Measurements from ENCODE around the gene SUMF1. TPM values are rescaled to one million over a fixed set of nuclear protein-coding genes. Genes with fewer than 3 reads are reported as not detected.

SUMF1 gene
- total RNA-seq (10 to 100 TPM in 3 of 4 donors, 1 to 10 TPM in 1; 9.6 to 14.4 (median 11.8) TPM), polyA plus RNA-seq (7.8 TPM)
- long read RNA-seq, donor 1, transcript SUMF1-201 (9 exons, 2,159 nt): major isoform, 59 of 64 reads
- long read RNA-seq, donor 1, partial matches to known transcripts: 0 of 64 reads
- long read RNA-seq, donor 1, other reads (novel, unspliced or antisense): 5 of 64 reads
- long read RNA-seq, donor 2, transcript SUMF1-201 (9 exons, 2,159 nt): major isoform, 22 of 25 reads
- long read RNA-seq, donor 2, partial matches to known transcripts: 0 of 25 reads
- long read RNA-seq, donor 2, other reads (novel, unspliced or antisense): 2 of 25 reads
- long read RNA-seq, donor 3, transcript SUMF1-203 (8 exons, 1,128 nt): minor isoform, 9 of 160 reads
- long read RNA-seq, donor 3, transcript SUMF1-202 (8 exons, 1,447 nt): minor isoform, 5 of 160 reads
- long read RNA-seq, donor 3, transcript SUMF1-201 (9 exons, 2,159 nt): major isoform, 135 of 160 reads
- long read RNA-seq, donor 3, partial matches to known transcripts: 3 of 160 reads
- long read RNA-seq, donor 3, other reads (novel, unspliced or antisense): 8 of 160 reads
- long read RNA-seq, donor 4, transcript SUMF1-201 (9 exons, 2,159 nt): major isoform, 10 of 14 reads
- long read RNA-seq, donor 4, partial matches to known transcripts: 0 of 14 reads
- long read RNA-seq, donor 4, other reads (novel, unspliced or antisense): 3 of 14 reads

GRCh38 chr3:4466741-4467521 is at the start of gene SUMF1:
SUMF1 (minus strand) TSS chr3:4467269; CDS start chr3:4467245, 24 bp downstream.
- intact Hi-C loops (cut with DNase I): loop anchor here in 1 of 4 donors (10.0 kb wide), 1 partner anchor 112 kb away; no protein-coding TSS in a partner anchor
- H3K9me3 ChIP-seq (ENCODE audit: control insufficient read depth, low read length): no peaks in the 10 kb centered on the region
- peak within 1 kb of the TSS; percentile 36 for H3K27ac ChIP-seq (ENCODE audit: low read length)
- ATAC-seq (peak; percentile 98 to 99), DNase-seq (peak; percentile 78 to 93 (median 90))
- H3K4me3 ChIP-seq (ENCODE audit: low read length): peak within 1 kb of the TSS; percentile 68
- H3K27me3 ChIP-seq (ENCODE audit: control insufficient read depth, insufficient read depth): no peaks in the 10 kb centered on the region
- WGBS: under 1% methylated on average over 47 of the region's 47 CpGs
- no peaks in the 10 kb centered on the region for H3K4me1 ChIP-seq (ENCODE audit: control insufficient read depth, insufficient read depth, low read length)

- no peaks in the 10 kb centered on the region for H3K9me3 ChIP-seq (ENCODE audit: control insufficient read depth, low read length)
- H3K27me3 ChIP-seq (ENCODE audit: control insufficient read depth, insufficient read depth): no peaks in the 10 kb centered on the region
- intact Hi-C loops (cut with DNase I): no loop called here
- H3K4me1 ChIP-seq (ENCODE audit: control insufficient read depth, insufficient read depth, low read length): peaks cover 11% of the 10 kb centered on the region
- no peak overlapping the region for H3K27ac ChIP-seq (ENCODE audit: low read length)
- DNase-seq (no peak), ATAC-seq (no peak)
- WGBS: 68% methylated on average over 7 of the region's 7 CpGs
- no peak overlapping the region for H3K4me3 ChIP-seq (ENCODE audit: low read length)
These were observed 49.0 kb upstream of the SUMF1 start for GRCh38 chr3:4515916-4516579.

GRCh38 chr3:4514916-4515315 is 47.8 kb upstream of the SUMF1 start:
- 59% methylated on average over 1 of the region's 1 CpG for WGBS
- Histone ChIP-seq H3K4me3 (ENCODE audit: low read length) (no peak overlapping the region), H3K27ac (ENCODE audit: low read length) (no peak overlapping the region), H3K4me1 (ENCODE audit: control insufficient read depth, insufficient read depth, low read length) (peaks cover 8% of the 10 kb centered on the region), H3K27me3 (ENCODE audit: control insufficient read depth, insufficient read depth) (no peaks in the 10 kb centered on the region), H3K9me3 (ENCODE audit: control insufficient read depth, low read length) (no peaks in the 10 kb centered on the region)
- DNase-seq: no peak
- intact Hi-C loops (cut with DNase I): no loop called here
- ATAC-seq: no peak

GRCh38 chr3:4514321-4514720 is 47.3 kb upstream of the SUMF1 start:
- Histone ChIP-seq H3K4me3 (ENCODE audit: low read length) (no peak overlapping the region), H3K9me3 (ENCODE audit: control insufficient read depth, low read length) (no peaks in the 10 kb centered on the region), H3K27ac (ENCODE audit: low read length) (no peak overlapping the region), H3K4me1 (ENCODE audit: control insufficient read depth, insufficient read depth, low read length) (peaks cover 2% of the 10 kb centered on the region), H3K27me3 (ENCODE audit: control insufficient read depth, insufficient read depth) (no peaks in the 10 kb centered on the region)
- WGBS: 81% methylated on average over 5 of the region's 5 CpGs
- DNase-seq: no peak
- intact Hi-C loops (cut with DNase I): no loop called here
- no peak for ATAC-seq

GRCh38 chr3:4512895-4513616 is 46.0 kb upstream of the SUMF1 start:
- intact Hi-C loops (cut with DNase I): no loop called here
- Histone ChIP-seq H3K9me3 (ENCODE audit: control insufficient read depth, low read length) (no peaks in the 10 kb centered on the region), H3K27ac (ENCODE audit: low read length) (peak overlapping the region; percentile 3), H3K4me3 (ENCODE audit: low read length) (no peak overlapping the region), H3K4me1 (ENCODE audit: control insufficient read depth, insufficient read depth, low read length) (peaks cover 2% of the 10 kb centered on the region), H3K27me3 (ENCODE audit: control insufficient read depth, insufficient read depth) (no peaks in the 10 kb centered on the region)
- peak; percentile 79 to 95 for ATAC-seq
- peak; percentile 58 to 67 (median 61) for DNase-seq
- WGBS: 42% methylated on average over 15 of the region's 15 CpGs

GRCh38 chr3:4511491-4512262 is 44.6 kb upstream of the SUMF1 start:
- intact Hi-C loops (cut with DNase I): no loop called here
- H3K27me3 ChIP-seq (ENCODE audit: control insufficient read depth, insufficient read depth): no peaks in the 10 kb centered on the region
- H3K4me1 ChIP-seq (ENCODE audit: control insufficient read depth, insufficient read depth, low read length): peaks cover 2% of the 10 kb centered on the region
- H3K4me3 ChIP-seq (ENCODE audit: low read length): no peak overlapping the region
- ATAC-seq (no peak), DNase-seq (no peak)
- H3K27ac ChIP-seq (ENCODE audit: low read length): no peak overlapping the region
- 84% methylated on average over 7 of the region's 7 CpGs for WGBS
- no peaks in the 10 kb centered on the region for H3K9me3 ChIP-seq (ENCODE audit: control insufficient read depth, low read length)

DNA sequence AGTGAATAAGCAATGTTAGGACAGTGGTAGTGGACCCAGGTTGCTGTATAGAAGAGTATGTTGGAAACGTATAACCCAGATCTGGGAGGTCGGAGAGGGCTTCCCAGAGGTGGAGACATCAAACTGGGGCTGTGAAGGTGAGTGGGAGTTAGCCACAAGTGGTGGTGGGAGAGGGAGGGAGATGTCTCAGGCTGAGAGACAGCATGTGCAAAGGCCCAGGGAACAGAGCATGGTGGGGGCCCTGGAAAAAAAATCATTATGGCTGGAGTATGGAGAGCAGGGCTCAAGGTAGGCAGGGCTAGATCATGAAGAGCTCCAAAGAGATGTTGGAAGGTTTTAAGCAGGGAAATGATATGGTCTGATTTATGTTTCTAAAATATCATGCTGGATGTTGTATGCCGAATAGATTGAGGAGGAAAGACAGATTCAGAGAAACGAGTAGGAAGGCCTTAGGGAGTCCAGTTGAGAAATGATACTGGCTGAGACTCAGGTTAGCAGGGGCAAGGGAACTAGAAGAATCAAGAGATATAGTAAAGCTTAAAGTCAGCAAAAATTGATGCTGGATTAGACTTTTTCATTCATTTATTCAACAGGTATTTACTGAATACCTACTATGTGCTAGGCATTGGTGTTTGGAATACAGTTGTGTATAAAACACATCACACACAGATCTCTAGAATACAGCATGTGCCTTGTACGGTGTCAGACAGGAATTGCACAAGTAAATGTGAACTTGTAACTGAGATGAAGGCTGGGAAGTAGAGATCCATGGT is 43.1 kb upstream of the SUMF1 start:
- DNase-seq: no peak
- intact Hi-C loops (cut with DNase I): loop anchor here in 1 of 4 donors (10.0 kb wide), 1 partner anchor 115 kb away; no protein-coding TSS in a partner anchor
- Histone ChIP-seq H3K27ac (ENCODE audit: low read length) (no peak overlapping the region), H3K9me3 (ENCODE audit: control insufficient read depth, low read length) (no peaks in the 10 kb centered on the region), H3K27me3 (ENCODE audit: control insufficient read depth, insufficient read depth) (no peaks in the 10 kb centered on the region), H3K4me1 (ENCODE audit: control insufficient read depth, insufficient read depth, low read length) (peaks cover 1% of the 10 kb centered on the region), H3K4me3 (ENCODE audit: low read length) (no peak overlapping the region)
- WGBS: 83% methylated on average over 5 of the region's 5 CpGs
- ATAC-seq: no peak

GRCh38 chr3:4509043-4509442 is 42.0 kb upstream of the SUMF1 start:
- Histone ChIP-seq H3K4me3 (ENCODE audit: low read length) (no peak overlapping the region), H3K9me3 (ENCODE audit: control insufficient read depth, low read length) (no peaks in the 10 kb centered on the region), H3K4me1 (ENCODE audit: control insufficient read depth, insufficient read depth, low read length) (no peaks in the 10 kb centered on the region), H3K27me3 (ENCODE audit: control insufficient read depth, insufficient read depth) (no peaks in the 10 kb centered on the region), H3K27ac (ENCODE audit: low read length) (no peak overlapping the region)
- ATAC-seq (no peak), DNase-seq (no peak)
- intact Hi-C loops (cut with DNase I): loop anchor here in 1 of 4 donors (10.0 kb wide), 1 partner anchor 116 kb away; no protein-coding TSS in a partner anchor
